ENCODE data around the gene GTPBP2.

The GTPBP2 gene

DNA sequence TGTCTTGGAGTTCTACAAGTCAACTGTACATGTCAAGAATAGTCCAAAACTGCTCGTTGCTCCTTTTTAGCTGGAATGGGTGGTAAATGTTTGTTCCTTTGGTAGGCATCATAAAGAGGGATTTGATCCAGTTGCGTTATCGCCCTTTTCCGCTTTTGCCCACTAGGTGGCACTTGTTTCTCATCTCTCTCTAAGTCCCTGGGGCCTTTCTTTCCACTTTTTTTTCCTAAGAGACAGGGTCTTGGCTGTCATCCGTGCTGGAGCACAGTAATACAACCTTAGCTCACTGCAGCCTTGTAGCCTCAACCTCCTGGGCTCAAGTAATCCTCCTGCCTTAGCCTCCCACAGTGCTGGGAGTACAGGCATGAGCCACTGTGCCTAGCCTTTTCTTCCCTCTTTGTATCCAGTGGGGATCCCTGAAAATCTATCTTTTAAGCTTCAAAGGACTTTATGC is 20.7 kb downstream of the GTPBP2 start:
- no peak overlapping the region for H3K4me2 ChIP-seq (ENCODE audit: low read length)
- H3K9me3 ChIP-seq (ENCODE audit: insufficient read depth, low read length): no peaks in the 10 kb centered on the region
- no peaks in the 10 kb centered on the region for H4K20me1 ChIP-seq (ENCODE audit: insufficient read depth, low read length)
- H3K4me1 ChIP-seq (ENCODE audit: low read length): peaks cover 7% of the 10 kb centered on the region
- H3K4me3 ChIP-seq (ENCODE audit: low read length): no peak overlapping the region
- no peak overlapping the region for H2AFZ ChIP-seq (ENCODE audit: low read depth, low read length)
- H3K79me2 ChIP-seq (ENCODE audit: low read length): no peaks in the 10 kb centered on the region
- H3K27ac ChIP-seq (ENCODE audit: low read length): no peak overlapping the region
- TF ChIP-seq, protein P1, sequence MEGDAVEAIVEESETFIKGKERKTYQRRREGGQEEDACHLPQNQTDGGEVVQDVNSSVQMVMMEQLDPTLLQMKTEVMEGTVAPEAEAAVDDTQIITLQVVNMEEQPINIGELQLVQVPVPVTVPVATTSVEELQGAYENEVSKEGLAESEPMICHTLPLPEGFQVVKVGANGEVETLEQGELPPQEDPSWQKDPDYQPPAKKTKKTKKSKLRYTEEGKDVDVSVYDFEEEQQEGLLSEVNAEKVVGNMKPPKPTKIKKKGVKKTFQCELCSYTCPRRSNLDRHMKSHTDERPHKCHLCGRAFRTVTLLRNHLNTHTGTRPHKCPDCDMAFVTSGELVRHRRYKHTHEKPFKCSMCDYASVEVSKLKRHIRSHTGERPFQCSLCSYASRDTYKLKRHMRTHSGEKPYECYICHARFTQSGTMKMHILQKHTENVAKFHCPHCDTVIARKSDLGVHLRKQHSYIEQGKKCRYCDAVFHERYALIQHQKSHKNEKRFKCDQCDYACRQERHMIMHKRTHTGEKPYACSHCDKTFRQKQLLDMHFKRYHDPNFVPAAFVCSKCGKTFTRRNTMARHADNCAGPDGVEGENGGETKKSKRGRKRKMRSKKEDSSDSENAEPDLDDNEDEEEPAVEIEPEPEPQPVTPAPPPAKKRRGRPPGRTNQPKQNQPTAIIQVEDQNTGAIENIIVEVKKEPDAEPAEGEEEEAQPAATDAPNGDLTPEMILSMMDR (IDR thresholded peaks at IDR 0.05; ENCODE audit: low read depth, low read length): peak; percentile 92
- TF ChIP-seq EZH2phosphoT487 (IDR thresholded peaks at IDR 0.05; ENCODE audit: low read depth): no peak
- no peak overlapping the region for H3K9ac ChIP-seq (ENCODE audit: low read length)
- H3K27me3 ChIP-seq (ENCODE audit: low read depth, low read length): no peaks in the 10 kb centered on the region
- peaks cover 48% of the 10 kb centered on the region for H3K36me3 ChIP-seq (replicated peaks; ENCODE audit: low read depth, low read length)

DNA sequence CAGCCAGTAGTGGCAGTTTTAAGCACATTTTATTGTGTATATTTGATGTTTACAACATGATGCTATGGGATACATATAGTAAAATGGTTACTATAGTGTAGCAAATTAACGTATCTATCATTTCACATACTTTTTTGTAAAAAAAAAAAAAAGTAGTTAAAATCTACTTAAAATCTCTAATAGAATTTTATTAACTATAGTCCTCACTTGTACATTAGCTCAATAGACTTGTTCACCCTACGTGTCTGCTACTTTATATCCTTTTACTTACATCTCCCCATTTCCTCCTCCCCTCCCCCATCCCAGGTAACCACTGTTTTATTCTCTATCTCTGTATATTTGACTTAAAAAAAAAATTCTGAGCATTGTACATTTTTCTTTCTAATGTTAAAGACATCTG is 23.0 kb downstream of the GTPBP2 start:
- no peak overlapping the region for H2AFZ ChIP-seq (ENCODE audit: low read depth, low read length)
- H3K27ac ChIP-seq (ENCODE audit: low read length): no peak overlapping the region
- no peaks in the 10 kb centered on the region for H3K9me3 ChIP-seq (ENCODE audit: insufficient read depth, low read length)
- no peak overlapping the region for H3K9ac ChIP-seq (ENCODE audit: low read length)
- H3K4me1 ChIP-seq (ENCODE audit: low read length): peaks cover 7% of the 10 kb centered on the region
- TF ChIP-seq EZH2phosphoT487 (IDR thresholded peaks at IDR 0.05; ENCODE audit: low read depth): no peak
- TF ChIP-seq, protein P1 (IDR thresholded peaks at IDR 0.05; ENCODE audit: low read depth, low read length): no peak
- peaks cover 51% of the 10 kb centered on the region for H3K36me3 ChIP-seq (replicated peaks; ENCODE audit: low read depth, low read length)
- no peaks in the 10 kb centered on the region for H3K79me2 ChIP-seq (ENCODE audit: low read length)
- no peaks in the 10 kb centered on the region for H3K27me3 ChIP-seq (ENCODE audit: low read depth, low read length)
- H3K4me3 ChIP-seq (ENCODE audit: low read length): no peak overlapping the region
- no peaks in the 10 kb centered on the region for H4K20me1 ChIP-seq (ENCODE audit: insufficient read depth, low read length)
- H3K4me2 ChIP-seq (ENCODE audit: low read length): no peak overlapping the region

DNA sequence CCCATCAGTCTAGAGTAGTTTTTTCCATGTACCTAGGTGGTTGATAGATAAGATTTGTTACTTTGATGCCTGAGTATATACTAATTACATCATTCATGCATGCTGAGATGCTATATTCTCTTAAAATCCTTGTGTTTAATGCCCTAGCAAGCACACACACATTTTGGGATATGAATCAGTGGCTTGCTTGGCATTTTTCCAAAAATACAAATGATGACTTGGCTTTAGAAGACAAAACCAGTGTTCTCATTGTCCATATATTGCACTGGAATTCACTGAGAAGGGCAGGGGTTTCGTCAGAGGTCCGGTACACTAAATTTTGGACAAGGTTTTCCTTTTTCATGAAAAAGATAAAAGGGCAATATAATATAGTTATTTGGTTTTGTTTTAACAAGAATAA is 24.9 kb downstream of the GTPBP2 start:
- Histone ChIP-seq H3K79me2 (ENCODE audit: low read length) (no peaks in the 10 kb centered on the region), H4K20me1 (ENCODE audit: insufficient read depth, low read length) (no peaks in the 10 kb centered on the region), H3K4me2 (ENCODE audit: low read length) (no peak overlapping the region), H3K9me3 (ENCODE audit: insufficient read depth, low read length) (no peaks in the 10 kb centered on the region), H2AFZ (ENCODE audit: low read depth, low read length) (no peak overlapping the region), H3K4me1 (ENCODE audit: low read length) (peaks cover 7% of the 10 kb centered on the region), H3K27me3 (ENCODE audit: low read depth, low read length) (no peaks in the 10 kb centered on the region), H3K9ac (ENCODE audit: low read length) (no peak overlapping the region), H3K4me3 (ENCODE audit: low read length) (no peak overlapping the region), H3K27ac (ENCODE audit: low read length) (no peak overlapping the region), H3K36me3 (replicated peaks; ENCODE audit: low read depth, low read length) (peaks cover 51% of the 10 kb centered on the region)
- no peak for TF ChIP-seq EZH2phosphoT487 (IDR thresholded peaks at IDR 0.05; ENCODE audit: low read depth)
- TF ChIP-seq, protein P1 (IDR thresholded peaks at IDR 0.05; ENCODE audit: low read depth, low read length): no peak

DNA sequence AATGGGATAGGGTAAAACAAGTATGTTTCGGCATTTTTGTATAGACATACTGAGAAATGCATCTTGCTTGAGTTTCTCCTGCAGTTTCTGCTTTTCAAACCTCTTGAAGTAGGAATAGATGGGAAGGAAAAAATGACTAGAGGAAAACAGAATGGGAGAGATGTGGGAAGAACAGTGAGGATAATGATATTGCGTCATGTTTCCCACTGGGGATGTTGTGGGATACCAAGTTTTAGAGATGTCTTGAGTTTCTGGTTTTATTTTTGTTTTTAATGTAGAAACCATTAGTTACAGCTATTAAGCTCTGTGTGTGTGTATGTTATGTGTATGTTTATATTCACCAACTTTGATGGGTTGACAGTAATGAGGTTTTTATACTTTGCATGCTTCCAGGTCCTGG is 28.5 kb downstream of the GTPBP2 start:
- Histone ChIP-seq H3K4me2 (ENCODE audit: low read length) (no peak overlapping the region), H3K27ac (ENCODE audit: low read length) (no peak overlapping the region), H3K79me2 (ENCODE audit: low read length) (no peaks in the 10 kb centered on the region), H4K20me1 (ENCODE audit: insufficient read depth, low read length) (no peaks in the 10 kb centered on the region), H3K4me1 (ENCODE audit: low read length) (no peaks in the 10 kb centered on the region), H3K27me3 (ENCODE audit: low read depth, low read length) (no peaks in the 10 kb centered on the region), H3K9ac (ENCODE audit: low read length) (no peak overlapping the region), H3K36me3 (replicated peaks; ENCODE audit: low read depth, low read length) (peaks cover 49% of the 10 kb centered on the region), H3K4me3 (ENCODE audit: low read length) (no peak overlapping the region), H3K9me3 (ENCODE audit: insufficient read depth, low read length) (no peaks in the 10 kb centered on the region), H2AFZ (ENCODE audit: low read depth, low read length) (no peak overlapping the region)
- TF ChIP-seq, protein P1 (IDR thresholded peaks at IDR 0.05; ENCODE audit: low read depth, low read length): no peak
- no peak for TF ChIP-seq EZH2phosphoT487 (IDR thresholded peaks at IDR 0.05; ENCODE audit: low read depth)

Data from OCI-LY3 (cell line).